Germinal center (tissue), 1 donor: ENCODE data around the gene POLD4.
"Not testable (repeated sequence)": the region's sequence is repeated elsewhere in the genome, so short reads cannot be mapped to it uniquely, and the experiment has no call there.

Source experiments
- DNase-seq: peaks from one replicate; pipeline ENCODE4 v3.0.0; 2012; ENCODE audit warnings: mixed read lengths, low spot score

POLD4 gene

GRCh38 chr11:67354075-67355022 is 1.0 kb upstream of the POLD4 start:
- peak; percentile 26 for DNase-seq

- DNase-seq: peak; percentile 79
Observed at GRCh38 chr11:67352546-67353316, 615 bp downstream of the POLD4 start.

- DNase-seq: peak; percentile 80
Observed at GRCh38 chr11:67351275-67352005, 1.9 kb downstream of the POLD4 start.

GRCh38 chr11:67349928-67350465 is 3.3 kb downstream of the POLD4 start:
- peak; percentile 17 for DNase-seq

- DNase-seq: no peak
Observed at GRCh38 chr11:67349457-67349856, 3.9 kb downstream of the POLD4 start.

- no peak for DNase-seq
Observed at GRCh38 chr11:67349036-67349435, 4.3 kb downstream of the POLD4 start.

- DNase-seq: no peak
Observed at GRCh38 chr11:67347964-67348749, 5.2 kb downstream of the POLD4 start.

GRCh38 chr11:67345920-67346819 is 7.2 kb downstream of the POLD4 start:
- DNase-seq: peak; percentile 15

GRCh38 chr11:67345247-67345919 is 8.0 kb downstream of the POLD4 start:
- DNase-seq: no peak

- DNase-seq: no peak
Observed at GRCh38 chr11:67344264-67344663, 9.1 kb downstream of the POLD4 start.

GRCh38 chr11:67337257-67337656 is 16.1 kb downstream of the POLD4 start:
- DNase-seq: no peak

GRCh38 chr11:67332081-67332691 is 21.2 kb downstream of the POLD4 start:
- no peak for DNase-seq

GRCh38 chr11:67323526-67323925 is 29.8 kb downstream of the POLD4 start:
- peak; percentile 1 for DNase-seq

- DNase-seq: no peak
Observed at GRCh38 chr11:67322049-67322448, 31.3 kb downstream of the POLD4 start.

- DNase-seq: no peak
Observed at GRCh38 chr11:67321313-67321871, 32.0 kb downstream of the POLD4 start.

- no peak for DNase-seq
Observed at GRCh38 chr11:67320691-67321090, 32.7 kb downstream of the POLD4 start.

GRCh38 chr11:67320011-67320410 is 33.3 kb downstream of the POLD4 start:
- DNase-seq: no peak

GRCh38 chr11:67318876-67319275 is 34.5 kb downstream of the POLD4 start:
- DNase-seq: not testable (repeated sequence)
